ENCODE results near the gene PDE1C.

The PDE1C gene

GRCh38 chr7:31819031-31819430, 251.2 kb downstream of the PDE1C start:
- DNase-seq: no peak

- no peak for DNase-seq
Measured at GRCh38 chr7:31816810-31817209, 253.4 kb downstream of the PDE1C start.

- DNase-seq: no peak
Measured at GRCh38 chr7:31815796-31816195, 254.4 kb downstream of the PDE1C start.

DNA sequence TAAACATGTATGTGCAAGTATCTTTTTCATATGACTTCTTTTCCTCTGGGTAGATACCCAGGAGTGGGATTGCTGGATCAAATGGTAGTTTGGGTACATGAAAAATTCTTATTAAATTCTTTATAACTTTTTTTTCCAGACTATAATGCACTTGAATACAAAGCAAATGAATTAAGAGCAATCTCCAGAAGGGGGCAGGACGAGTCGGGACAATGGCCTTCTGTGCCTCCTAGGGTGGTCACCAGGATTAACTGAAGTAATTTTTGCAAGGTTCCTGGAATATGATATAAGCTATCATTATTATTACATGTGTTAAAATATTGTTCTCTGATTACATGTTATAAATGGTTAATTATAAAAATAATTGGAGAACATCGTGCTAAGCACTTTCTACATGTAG, 256.0 kb downstream of the PDE1C start:
- DNase-seq: no peak

DNA sequence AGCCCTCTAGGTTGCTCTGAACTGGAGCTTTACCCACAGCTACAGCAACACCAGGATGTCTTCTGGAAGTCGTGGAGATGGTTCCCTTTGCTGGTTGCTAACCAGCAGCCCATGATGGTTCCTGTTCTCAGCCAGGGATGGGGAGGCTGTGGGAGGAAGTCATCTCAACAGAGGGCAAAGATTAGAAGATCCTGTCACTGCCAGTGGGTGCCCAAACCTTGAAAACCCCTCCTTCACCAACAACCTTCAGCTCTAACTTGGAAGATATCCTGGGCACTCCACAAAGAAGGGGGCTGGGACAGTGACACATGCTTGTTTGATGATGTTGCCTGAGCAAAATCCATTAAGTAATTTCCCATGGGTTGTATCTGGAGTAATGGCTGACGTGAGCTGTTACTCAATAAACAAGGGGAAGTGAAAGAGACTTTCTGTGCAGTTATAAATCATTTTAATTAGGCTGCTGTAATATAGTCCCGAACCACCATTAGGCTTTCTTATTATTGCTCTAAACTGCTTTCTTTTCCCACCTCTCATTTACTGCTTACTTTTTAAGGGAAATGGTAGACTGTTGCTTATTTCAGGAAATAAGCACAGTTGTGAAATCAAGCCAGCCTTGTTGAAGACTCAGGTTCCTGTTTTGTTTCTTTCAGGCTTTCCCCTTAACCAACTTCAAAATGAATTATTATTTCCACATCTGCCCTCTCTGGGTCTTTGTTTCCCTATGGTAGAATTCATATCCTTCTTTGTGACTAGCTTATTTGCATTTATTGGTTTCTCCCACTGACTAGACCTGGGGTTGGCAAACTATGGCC, 258.4 kb downstream of the PDE1C start:
- peak; percentile 10 for DNase-seq

GRCh38 chr7:31805209-31805818, 264.9 kb downstream of the PDE1C start:
- DNase-seq: no peak

DNA sequence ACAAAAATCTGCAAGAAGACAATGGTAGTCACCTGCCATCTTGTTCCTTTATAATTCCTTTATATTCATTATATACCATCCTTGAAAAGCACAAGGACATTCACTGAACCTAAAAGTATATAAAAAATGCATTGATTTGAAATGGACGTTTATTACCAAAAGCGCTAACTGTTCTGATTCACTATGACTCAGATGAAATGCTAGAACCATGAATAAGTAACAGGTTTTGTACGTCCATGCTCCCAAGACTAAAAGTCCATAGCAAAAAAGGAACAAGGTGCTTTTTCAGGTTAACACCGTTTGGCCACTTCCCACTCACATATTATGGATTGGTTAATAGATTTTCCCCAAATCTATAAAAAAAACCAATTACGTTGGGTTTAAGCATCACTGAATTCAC, 273.8 kb downstream of the PDE1C start:
- DNase-seq: no peak

DNA sequence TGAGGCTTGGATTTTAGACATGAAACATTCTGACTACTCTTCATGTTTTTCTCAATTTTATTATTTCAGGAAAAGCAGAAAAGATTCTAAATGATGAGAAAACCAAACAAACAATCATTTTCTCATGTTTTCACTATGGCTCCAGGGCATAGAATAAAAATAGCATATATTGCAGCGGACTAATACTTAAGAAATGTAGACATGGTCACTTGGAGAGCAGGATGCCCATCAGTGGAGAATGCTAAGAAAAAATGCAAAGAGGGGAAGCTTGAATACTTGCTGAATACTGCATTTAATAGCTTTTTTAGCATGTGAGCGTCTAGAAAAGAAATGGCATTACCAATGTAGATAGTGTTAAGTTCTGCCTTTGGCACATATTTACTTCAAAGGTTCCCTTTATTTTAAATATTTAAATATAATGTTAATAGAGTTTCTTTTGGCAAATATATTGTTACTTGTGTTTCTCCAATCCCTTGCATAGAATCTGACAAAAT, 275.3 kb downstream of the PDE1C start:
- no peak for DNase-seq

DNA sequence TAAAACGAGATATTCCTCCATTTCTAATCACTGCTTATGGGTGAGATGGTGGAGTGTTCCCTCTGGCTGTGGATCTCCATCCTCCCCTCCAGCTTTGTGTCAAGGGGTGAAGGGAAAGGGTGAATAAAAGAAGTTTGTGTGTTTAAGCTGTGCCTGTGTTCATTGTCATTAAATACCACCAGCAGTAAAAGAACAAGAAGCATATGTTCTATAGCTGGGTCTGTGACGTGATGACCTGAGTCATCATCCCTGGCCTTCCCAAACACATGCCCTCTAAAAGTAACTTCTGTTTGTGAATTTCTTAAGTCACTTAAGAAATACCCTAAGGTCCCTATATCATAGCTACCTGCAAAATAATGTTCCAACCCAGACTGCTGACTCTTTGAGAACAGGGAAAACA, 278.3 kb downstream of the PDE1C start:
- no peak for DNase-seq

DNA sequence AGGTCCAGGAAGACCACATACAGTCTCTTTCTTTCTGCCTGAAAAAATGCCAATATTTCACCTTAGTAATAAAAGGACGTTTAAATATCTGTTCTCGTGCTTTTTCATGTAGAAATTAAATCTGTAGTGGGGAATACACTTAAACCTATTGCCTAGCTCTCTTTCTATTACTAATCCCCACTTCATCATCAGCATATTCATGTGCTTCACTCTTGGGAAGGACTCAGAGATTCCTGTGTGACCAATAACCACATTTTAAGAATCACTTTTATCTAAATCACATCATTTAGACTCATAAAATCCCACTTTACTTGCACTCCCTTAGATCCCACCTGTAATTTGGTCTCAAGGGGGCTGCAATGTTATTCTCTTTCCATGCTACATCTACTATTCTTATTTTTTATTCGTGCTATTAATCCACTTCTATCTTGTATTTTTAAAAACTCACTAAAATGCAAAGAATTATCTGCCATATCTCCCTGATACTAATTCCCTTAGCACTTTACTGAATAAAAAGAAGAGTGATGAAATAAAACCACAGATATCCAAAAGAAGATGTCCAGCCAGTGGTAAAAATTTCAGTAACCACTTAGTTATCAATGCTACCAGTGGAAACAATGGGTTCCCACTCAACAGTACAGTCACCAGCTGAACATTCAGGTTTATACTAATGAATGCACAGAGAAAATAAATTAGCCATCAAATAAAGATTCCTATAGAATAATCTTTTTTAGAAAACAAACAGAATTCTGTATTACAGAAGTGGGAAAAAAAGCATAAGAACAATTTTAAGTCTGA, 281.1 kb downstream of the PDE1C start:
- no peak for DNase-seq

DNA sequence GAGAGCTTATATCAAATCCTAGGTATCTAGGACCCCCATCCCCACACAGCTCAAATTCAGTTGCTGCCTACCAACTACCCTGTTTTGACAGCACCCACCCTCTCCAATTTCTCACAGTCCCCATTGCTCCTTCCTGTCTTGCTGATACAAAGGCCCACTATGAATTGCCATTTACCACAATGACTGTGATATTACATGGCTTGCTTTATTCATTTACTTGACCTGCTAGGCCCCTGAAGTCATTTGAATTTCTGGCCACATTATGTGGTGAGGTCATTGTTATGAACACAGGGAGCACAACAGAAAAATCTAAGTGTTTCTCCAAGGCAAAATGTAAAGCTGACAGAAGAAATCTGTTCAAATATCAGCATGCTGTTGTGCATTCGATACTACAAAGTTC, 281.8 kb downstream of the PDE1C start:
- no peak for DNase-seq

DNA sequence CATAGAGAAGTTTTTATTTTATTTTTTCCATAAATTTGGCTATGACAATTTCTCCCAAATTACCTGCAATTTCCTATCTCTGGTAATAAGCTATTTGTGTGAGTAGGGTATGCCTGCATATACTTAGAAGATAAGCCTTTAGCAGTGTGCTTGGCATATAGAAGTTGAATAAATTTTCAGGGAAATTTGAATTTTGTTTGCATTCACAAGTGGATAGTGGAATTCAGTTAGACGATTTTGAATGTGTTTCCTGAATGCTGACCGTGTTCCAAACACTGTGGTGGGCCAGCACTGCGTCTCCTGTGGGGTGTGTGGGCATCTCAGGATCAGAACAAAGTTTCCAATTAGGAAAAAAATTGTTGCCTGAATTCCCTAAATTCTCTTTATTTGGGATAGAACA, 283.9 kb downstream of the PDE1C start:
- no peak for DNase-seq

DNA sequence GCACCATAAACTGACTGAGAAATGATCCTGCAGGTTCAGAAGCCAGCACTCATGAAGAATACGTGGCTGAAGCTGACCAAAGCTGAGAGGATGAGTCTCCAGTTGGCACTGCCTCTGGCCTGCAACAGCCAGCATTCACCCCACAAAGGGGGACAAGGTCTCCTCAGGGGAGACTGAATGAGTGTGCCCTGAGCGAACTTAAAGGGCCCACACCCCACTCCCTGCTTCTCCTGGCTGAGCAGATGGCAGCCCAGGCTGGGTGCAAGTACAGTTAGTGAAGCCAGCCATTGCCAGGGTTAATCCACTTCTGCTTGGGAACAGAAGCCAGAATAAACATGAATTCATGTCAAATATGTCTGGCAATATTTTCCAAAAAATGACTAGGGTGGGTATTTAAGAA, 285.1 kb downstream of the PDE1C start:
- DNase-seq: no peak

DNA sequence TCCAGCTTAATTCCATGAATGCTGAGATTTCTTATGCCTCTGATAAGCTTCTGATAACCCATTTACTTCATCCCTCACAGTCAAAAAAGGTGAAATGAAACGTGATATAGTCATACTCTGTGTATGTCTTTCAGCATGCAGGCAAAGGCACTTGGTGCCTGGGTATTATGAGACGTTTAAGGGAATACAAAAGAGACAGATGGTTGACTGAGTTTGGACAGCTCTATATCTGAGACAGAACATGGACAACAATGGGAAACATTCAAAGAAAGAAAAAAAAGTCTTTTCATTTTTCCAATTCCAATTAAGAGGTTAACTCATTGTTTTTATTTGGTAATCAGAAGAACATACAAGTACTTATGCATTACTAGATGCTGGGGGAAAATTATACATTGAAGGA, 287.0 kb downstream of the PDE1C start:
- no peak for DNase-seq

GRCh38 chr7:31782411-31782991, 287.7 kb downstream of the PDE1C start:
- DNase-seq: peak; percentile 4

- DNase-seq: no peak
Measured at GRCh38 chr7:31778296-31778695, 291.9 kb downstream of the PDE1C start.

- DNase-seq: no peak
Measured at GRCh38 chr7:31776616-31777015, 293.6 kb downstream of the PDE1C start.

DNA sequence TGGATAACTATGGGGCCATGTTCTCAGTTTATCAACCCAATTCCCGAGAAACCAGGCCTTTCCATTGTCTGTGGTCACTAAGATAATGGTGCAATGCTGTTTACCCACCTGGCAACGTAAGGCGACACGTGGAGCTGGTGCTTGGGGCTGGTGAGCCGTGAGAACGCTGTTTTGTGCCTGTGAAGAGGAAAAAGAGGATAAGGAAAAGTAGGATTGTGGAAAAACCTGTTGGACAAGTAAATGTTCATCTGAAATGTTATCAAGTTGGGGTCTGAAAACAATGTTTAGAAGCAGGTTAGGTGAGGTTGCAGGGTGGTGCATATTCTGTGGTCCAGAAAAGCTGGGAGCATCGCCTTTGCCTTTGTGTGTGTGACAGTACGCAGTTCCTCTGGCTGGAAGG, 294.7 kb downstream of the PDE1C start:
- DNase-seq: no peak

- DNase-seq: no peak
Measured at GRCh38 chr7:31772211-31772610, 298.0 kb downstream of the PDE1C start.

DNA sequence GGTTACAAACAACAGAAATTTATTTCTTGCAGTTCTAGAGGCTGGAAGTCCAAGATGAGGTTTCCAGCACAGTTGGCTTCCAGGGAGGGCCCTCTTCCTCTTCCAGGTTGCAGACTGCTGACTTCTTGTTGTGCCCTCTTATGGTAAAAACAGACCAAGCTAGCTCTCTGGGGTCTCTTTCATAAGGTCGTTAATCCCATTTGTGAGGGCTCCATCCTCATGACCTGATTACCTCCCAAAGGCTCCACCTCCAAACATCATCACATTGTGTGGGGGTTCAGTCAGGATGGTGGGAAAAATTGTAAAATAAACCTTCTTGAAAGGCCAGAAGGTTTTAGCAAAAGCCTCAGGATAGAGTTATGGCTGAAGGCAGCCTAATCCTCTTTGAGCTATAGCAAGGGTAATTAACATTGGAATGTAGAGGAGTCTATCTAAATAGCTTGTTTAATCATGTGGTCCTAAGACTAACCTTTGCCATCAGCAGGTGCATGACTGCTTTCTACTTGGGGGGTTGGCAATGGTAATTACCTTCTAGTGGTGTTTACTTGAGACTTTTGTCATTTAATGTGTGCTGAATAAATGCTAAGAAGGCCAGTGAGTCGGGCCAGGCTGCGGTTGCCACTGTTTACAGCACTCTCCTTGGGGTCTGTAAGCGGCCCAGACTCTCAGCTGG, 302.4 kb downstream of the PDE1C start:
- no peak for DNase-seq

GRCh38 chr7:31764462-31764861, 305.7 kb downstream of the PDE1C start:
- no peak for DNase-seq

GRCh38 chr7:31763548-31763947, 306.7 kb downstream of the PDE1C start:
- DNase-seq: no peak

- no peak for DNase-seq
Measured at GRCh38 chr7:31761646-31762045, 308.6 kb downstream of the PDE1C start.
